SK-N-SH treated with all-trans-retinoic acid at 6 μM for 48 hours (cell line): Measurements from ENCODE around the gene CALY.

Experiments used
- ATAC-seq: fragments of 200-7000 bp; cut with Tn5 transposase; 3 replicates; pipeline ENCODE4 v1.9.1; 2020; ENCODE audit warnings: mild to moderate bottlenecking, moderate library complexity
- BACH2 ChIP-seq: fragments of 250-450 bp; sonication (Bioruptor Pico); IDR thresholded peaks from 2 replicates; pipeline ENCODE4 v1.9.0; 2021; ENCODE audit warnings: mild to moderate bottlenecking, borderline replicate concordance
- CREB5 ChIP-seq: fragments of 250-450 bp; sonication (Bioruptor Pico); IDR thresholded peaks from 2 replicates; pipeline ENCODE4 v1.5.1; 2020; ENCODE audit warnings: low read depth, mild to moderate bottlenecking, moderate library complexity
- CSDC2 ChIP-seq: fragments of 250-450 bp; sonication (Bioruptor Pico); IDR thresholded peaks from 2 replicates; pipeline ENCODE4 v1.5.0; 2020; ENCODE audit warnings: mild to moderate bottlenecking, moderate library complexity
- ESRRG ChIP-seq: fragments of 250-450 bp; sonication (Bioruptor Pico); IDR thresholded peaks from 2 replicates; pipeline ENCODE4 v1.6.1; 2021; ENCODE audit warnings: mild to moderate bottlenecking
- ISL1 ChIP-seq: fragments of 250-450 bp; sonication (Bioruptor Pico); IDR thresholded peaks from 2 replicates; pipeline ENCODE4 v2.1.2; 2022; ENCODE audit warnings: mild to moderate bottlenecking, moderate library complexity
- OSR1 ChIP-seq: fragments of 250-450 bp; sonication (Bioruptor Pico); IDR thresholded peaks from 2 replicates; pipeline ENCODE4 v1.8.0; 2022; ENCODE audit warnings: moderate library complexity, mild to moderate bottlenecking, inconsistent platforms
- PATZ1 ChIP-seq: fragments of 250-450 bp; sonication (Bioruptor Pico); IDR thresholded peaks from 2 replicates; pipeline ENCODE4 v1.8.0; 2020; ENCODE audit warnings: mild to moderate bottlenecking, moderate library complexity, borderline replicate concordance
- POU6F1 ChIP-seq: fragments of 250-450 bp; sonication (Bioruptor Pico); IDR thresholded peaks from 2 replicates; pipeline ENCODE4 v1.8.0; 2021; ENCODE audit warnings: low read depth, mild to moderate bottlenecking, moderate library complexity, borderline replicate concordance
- PPARA ChIP-seq: fragments of 250-450 bp; sonication (Bioruptor Pico); IDR thresholded peaks from 2 replicates; pipeline ENCODE4 v1.5.0; 2020; ENCODE audit warnings: mild to moderate bottlenecking, borderline replicate concordance
- RARB ChIP-seq: fragments of 250-450 bp; sonication (Bioruptor Pico); IDR thresholded peaks from 2 replicates; pipeline ENCODE4 v1.8.0; 2021; ENCODE audit warnings: mild to moderate bottlenecking, moderate library complexity
- SNAI2 ChIP-seq: fragments of 250-450 bp; sonication (Bioruptor Pico); IDR thresholded peaks from 2 replicates; pipeline ENCODE4 v1.5.0; 2020; ENCODE audit warnings: mild to moderate bottlenecking, moderate library complexity
- TCF4 ChIP-seq: fragments of 250-450 bp; sonication (Bioruptor Pico); IDR thresholded peaks from 2 replicates; pipeline ENCODE4 v1.8.0; 2021; ENCODE audit warnings: mild to moderate bottlenecking, moderate library complexity, borderline replicate concordance
- TOX ChIP-seq: fragments of 250-450 bp; sonication (Bioruptor Pico); IDR thresholded peaks from 2 replicates; pipeline ENCODE4 v1.8.0; 2021; ENCODE audit warnings: mild to moderate bottlenecking, moderate library complexity, borderline replicate concordance
- TSHZ2 ChIP-seq: fragments of 250-450 bp; sonication (Bioruptor Pico); IDR thresholded peaks from 2 replicates; pipeline ENCODE4 v1.5.0; 2020; ENCODE audit warnings: mild to moderate bottlenecking, moderate library complexity
- ZC3H10 ChIP-seq: fragments of 250-450 bp; sonication (Bioruptor Pico); IDR thresholded peaks from 2 replicates; pipeline ENCODE4 v1.5.1; 2021; ENCODE audit warnings: mild to moderate bottlenecking, moderate library complexity
- ZFP3 ChIP-seq: fragments of 250-450 bp; sonication (Bioruptor Pico); IDR thresholded peaks from 2 replicates; pipeline ENCODE4 v1.5.0; 2020; ENCODE audit warnings: mild to moderate bottlenecking, moderate library complexity
- ZFP30 ChIP-seq: fragments of 450-650 bp; formaldehyde crosslinking; IDR thresholded peaks from 2 replicates; pipeline ENCODE4 v1.5.0; 2022; ENCODE audit warnings: mild to moderate bottlenecking, moderate library complexity
- ZNF565 ChIP-seq: fragments of 450-650 bp; formaldehyde crosslinking; conservative IDR thresholded peaks from 2 replicates; pipeline ENCODE4 v1.5.0; 2020; ENCODE audit warnings: low read depth, mild to moderate bottlenecking, moderate library complexity
- ZNF70 ChIP-seq: fragments of 450-650 bp; formaldehyde crosslinking; IDR thresholded peaks from 2 replicates; pipeline ENCODE4 v1.5.0; 2020; ENCODE audit warnings: mild to moderate bottlenecking, moderate library complexity
- ZNF8 ChIP-seq: fragments of 450-650 bp; formaldehyde crosslinking; IDR thresholded peaks from 2 replicates; pipeline ENCODE4 v1.5.0; 2020; ENCODE audit warnings: mild to moderate bottlenecking, moderate library complexity

Gene CALY

GRCh38 chr10:133283931-133284330 lies 52.8 kb downstream of the CALY start:
- TF ChIP-seq PATZ1 (CRISPR knock-in tag) = no peak
- TF ChIP-seq OSR1 (CRISPR knock-in tag) = no peak
- TF ChIP-seq ZNF70 (CRISPR knock-in tag) = no peak
- TF ChIP-seq ZNF8 (CRISPR knock-in tag) = no peak
- no peak for TF ChIP-seq CSDC2
- TF ChIP-seq TCF4 = no peak

GRCh38 chr10:133282846-133283390 lies 53.8 kb downstream of the CALY start:
- no peak for ATAC-seq
- no peak for TF ChIP-seq TCF4
- no peak for TF ChIP-seq TSHZ2 (CRISPR knock-in tag)
- TF ChIP-seq CREB5 (CRISPR knock-in tag) = no peak
- TF ChIP-seq ZC3H10 (CRISPR knock-in tag) = no peak
- TF ChIP-seq PPARA (CRISPR knock-in tag) = no peak
- TF ChIP-seq POU6F1 (CRISPR knock-in tag) = no peak

More at GRCh38 chr10:133283931-133284330, 52.8 kb downstream of the CALY start:
- no peak for ATAC-seq

- no peak for TF ChIP-seq ZFP30
- TF ChIP-seq RARB (CRISPR knock-in tag) = no peak
- TF ChIP-seq OSR1 (CRISPR knock-in tag) = no peak
- no peak for TF ChIP-seq ESRRG (CRISPR knock-in tag)
- no peak for TF ChIP-seq CREB5 (CRISPR knock-in tag)
- no peak for TF ChIP-seq SNAI2 (CRISPR knock-in tag)
- no peak for TF ChIP-seq PATZ1 (CRISPR knock-in tag)
- no peak for TF ChIP-seq TOX
- TF ChIP-seq POU6F1 (CRISPR knock-in tag) = no peak
- TF ChIP-seq ZNF70 (CRISPR knock-in tag) = no peak
- no peak for TF ChIP-seq CSDC2
- no peak for TF ChIP-seq ISL1 (CRISPR knock-in tag)
- no peak for TF ChIP-seq TSHZ2 (CRISPR knock-in tag)
- TF ChIP-seq BACH2 (CRISPR knock-in tag) = no peak
- TF ChIP-seq ZNF8 (CRISPR knock-in tag) = no peak
- TF ChIP-seq TCF4 = no peak
- no peak for TF ChIP-seq ZFP3 (CRISPR knock-in tag)
- TF ChIP-seq ZNF565 (CRISPR knock-in tag) = no peak
These were observed 54.9 kb downstream of the CALY start for GRCh38 chr10:133281628-133282372.

More at GRCh38 chr10:133281628-133282372, 54.9 kb downstream of the CALY start:
- no peak for ATAC-seq
